Liver (tissue), 3 donors: ENCODE data around the gene CDCP2.

ENCODE experiments used
- ATF3 ChIP-seq: IDR thresholded peaks from 2 replicates; pipeline ENCODE4 v1.6.1; 2016; ENCODE audit warnings: antibody characterized with exemption
- CTCF ChIP-seq: fragments of 150-350 bp; IDR thresholded peaks from 2 replicates; pipeline ENCODE4 v1.5.1; 2017; ENCODE audit warnings: improper control_type of control experiment, low read depth, low read length; ENCODE audit not compliant: missing input control
- FOXA1 ChIP-seq: IDR thresholded peaks from 2 replicates; pipeline ENCODE4 v1.6.1; 2016; ENCODE audit warnings: antibody characterized with exemption
- HNF4G ChIP-seq: IDR thresholded peaks from 2 replicates; pipeline ENCODE4 v1.6.1; 2016; ENCODE audit warnings: antibody characterized with exemption
- JUND ChIP-seq, 2 donors: IDR thresholded peaks; 2 replicates each; pipeline ENCODE4 v1.6.1; 2016; ENCODE audit warnings: antibody characterized with exemption in 2 of 2
- MAX ChIP-seq: IDR thresholded peaks from 2 replicates; pipeline ENCODE4 v1.6.1; 2016; ENCODE audit warnings: antibody characterized with exemption
- NR2F2 ChIP-seq: IDR thresholded peaks from 2 replicates; pipeline ENCODE4 v1.6.1; 2016; ENCODE audit warnings: antibody characterized with exemption
- RAD21 ChIP-seq, 2 donors: IDR thresholded peaks; 2 replicates each; pipeline ENCODE4 v1.6.1; 2016; ENCODE audit warnings: antibody characterized with exemption in 2 of 2, mild to moderate bottlenecking in 2 of 2
- REST ChIP-seq: IDR thresholded peaks from 2 replicates; pipeline ENCODE4 v1.6.1; 2016; ENCODE audit warnings: antibody characterized with exemption, mild to moderate bottlenecking
- RXRA ChIP-seq, 2 donors: IDR thresholded peaks; 2 replicates each; pipeline ENCODE4 v1.6.1; 2017 to 2018; ENCODE audit warnings: antibody characterized with exemption in 2 of 2, mild to moderate bottlenecking in 1 of 2
- TAF1 ChIP-seq: conservative IDR thresholded peaks from 2 replicates; pipeline ENCODE4 v1.6.1; 2016; ENCODE audit warnings: antibody characterized with exemption, mild to moderate bottlenecking
- donor health status: healthy.
- donor health status: healthy.

- TF ChIP-seq CTCF (no peak), RAD21 (IDR thresholded peaks at IDR 0.05) (no peak), FOXA1 (no peak), HNF4G (no peak), NR2F2 (no peak), REST (no peak), ATF3 (no peak), JUND (IDR thresholded peaks at IDR 0.05) (no peak), TAF1 (no peak), RXRA (IDR thresholded peaks at IDR 0.05) (no peak), MAX (no peak)
These were observed at the start of gene CDCP2 for GRCh38 chr1:54152696-54153095.
